HG02852 (cell line): Measurements from ENCODE around the gene SNX25.
"Not testable (repeated sequence)": the region's sequence is repeated elsewhere in the genome, so short reads cannot be mapped to it uniquely, and the experiment has no call there.

Experiments
- ATAC-seq: cut with Tn5 transposase; IDR thresholded peaks from one replicate; pipeline ENCODE4 v1.9.1; 2021; ENCODE audit warnings: mild to moderate bottlenecking, moderate library complexity; ENCODE audit not compliant: unreplicated experiment

The SNX25 gene

DNA sequence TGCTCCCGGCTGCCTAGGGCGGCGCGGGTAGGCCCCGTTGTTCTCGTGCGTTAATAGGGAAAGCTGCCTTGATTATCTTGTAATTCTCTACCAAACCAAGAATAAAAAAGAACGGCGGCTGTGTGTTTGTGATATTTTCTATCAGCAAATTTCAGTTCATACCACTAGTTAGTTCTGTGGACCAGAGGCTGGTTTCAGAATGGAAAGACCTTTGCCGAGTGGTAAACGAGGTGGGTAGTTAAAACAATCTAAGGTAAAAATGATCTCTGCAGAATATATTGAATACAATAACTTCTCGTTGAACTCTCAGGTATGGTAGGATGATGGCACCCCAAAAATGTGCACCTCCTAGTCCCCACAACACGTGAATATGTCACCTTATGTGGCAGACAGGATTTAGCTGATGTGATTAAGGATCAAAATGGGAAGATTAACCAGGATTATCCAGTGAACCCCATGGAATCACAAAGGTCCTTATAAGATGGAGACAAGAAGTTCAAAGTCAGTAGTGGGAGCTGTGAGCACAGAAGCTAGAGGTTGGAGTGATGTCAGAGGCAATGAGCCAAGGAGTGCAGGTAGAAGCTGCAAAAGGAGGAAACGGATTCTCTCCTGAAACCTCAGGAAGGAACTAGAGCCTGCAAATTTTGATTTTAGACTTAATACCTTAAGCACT lies 5.0 kb upstream of the SNX25 start:
- ATAC-seq = no peak

DNA sequence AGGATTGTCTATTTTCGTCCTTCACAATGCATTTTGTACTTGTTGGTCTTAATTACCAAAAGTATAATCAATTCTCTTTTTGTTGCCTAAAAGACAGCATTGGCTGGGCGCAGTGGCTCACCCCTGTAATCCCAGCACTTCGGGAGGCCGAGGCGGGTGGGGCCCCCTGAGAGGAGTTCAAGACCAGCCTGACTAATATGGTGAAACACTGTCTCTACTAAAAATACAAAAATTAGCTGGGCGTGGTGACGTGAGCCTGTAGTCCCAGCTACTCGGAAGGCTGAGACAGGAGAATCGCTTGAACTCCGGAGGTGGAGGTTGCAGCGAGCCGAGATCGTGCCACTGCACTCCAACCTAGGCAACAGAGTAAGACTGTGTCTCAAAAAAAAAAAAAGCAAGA lies 4.3 kb upstream of the SNX25 start:
- not testable (repeated sequence) for ATAC-seq

DNA sequence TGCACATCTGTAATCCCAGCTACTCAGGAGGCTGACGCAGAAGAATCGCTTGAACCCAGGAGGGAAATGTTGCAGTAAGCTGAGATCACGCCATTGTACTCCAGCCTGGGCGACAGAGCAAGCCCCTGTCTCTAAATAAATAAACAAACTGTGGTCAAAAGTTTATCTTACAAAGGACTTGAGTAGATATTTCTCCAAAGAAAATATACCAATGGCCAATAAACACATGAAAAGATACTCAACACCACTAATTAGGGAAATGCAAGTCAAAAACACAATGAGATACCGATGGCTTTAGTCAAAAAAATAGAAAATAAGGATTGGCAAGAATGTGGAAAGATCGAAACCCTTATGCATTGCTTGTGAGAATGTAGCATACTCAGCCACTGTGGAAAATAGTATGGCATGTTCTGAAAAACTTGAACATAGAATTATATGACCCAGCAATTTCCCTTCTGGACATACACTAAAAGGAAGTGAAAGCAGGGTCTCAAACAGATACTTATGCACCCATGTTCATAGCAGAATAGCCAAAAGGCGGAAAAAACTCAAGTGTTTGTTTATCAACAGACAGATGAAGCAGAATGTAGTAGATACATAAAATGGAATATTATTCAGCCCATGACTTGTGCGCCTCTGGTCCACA lies 3.6 kb upstream of the SNX25 start:
- no peak for ATAC-seq

DNA sequence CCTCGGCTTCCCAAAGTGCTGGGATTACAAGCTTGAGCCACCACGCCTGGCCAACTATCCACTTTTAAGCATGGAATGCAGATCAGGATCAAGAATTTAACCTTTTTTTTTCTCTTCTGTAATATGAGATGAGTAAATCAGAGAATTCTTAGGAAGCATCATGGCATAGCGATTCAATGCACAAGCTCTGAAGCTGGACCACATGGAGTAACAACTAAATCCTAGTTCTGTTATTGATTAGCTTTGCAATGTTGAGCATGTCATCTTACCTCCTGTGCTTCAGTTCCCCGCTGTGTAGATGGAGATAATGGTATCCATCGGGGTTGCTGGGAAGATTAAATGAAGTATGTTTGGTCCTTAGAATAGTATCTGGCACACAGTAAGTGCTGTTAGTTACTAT lies 1.9 kb upstream of the SNX25 start:
- no peak for ATAC-seq

DNA sequence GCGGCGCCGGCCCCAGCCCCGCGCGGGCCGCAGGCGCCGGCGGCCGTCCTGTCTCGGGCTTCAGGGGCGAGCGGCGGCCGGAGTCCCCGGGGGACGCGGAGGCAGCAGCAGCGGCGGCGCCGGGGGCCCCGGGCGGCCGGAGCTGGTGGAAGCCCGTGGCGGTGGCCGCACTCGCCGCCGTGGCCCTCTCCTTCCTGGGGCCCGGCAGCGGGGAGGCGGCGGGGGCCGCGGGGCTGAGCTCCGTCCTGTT lies 379 bp downstream of the SNX25 start:
- ATAC-seq = peak; percentile 13

DNA sequence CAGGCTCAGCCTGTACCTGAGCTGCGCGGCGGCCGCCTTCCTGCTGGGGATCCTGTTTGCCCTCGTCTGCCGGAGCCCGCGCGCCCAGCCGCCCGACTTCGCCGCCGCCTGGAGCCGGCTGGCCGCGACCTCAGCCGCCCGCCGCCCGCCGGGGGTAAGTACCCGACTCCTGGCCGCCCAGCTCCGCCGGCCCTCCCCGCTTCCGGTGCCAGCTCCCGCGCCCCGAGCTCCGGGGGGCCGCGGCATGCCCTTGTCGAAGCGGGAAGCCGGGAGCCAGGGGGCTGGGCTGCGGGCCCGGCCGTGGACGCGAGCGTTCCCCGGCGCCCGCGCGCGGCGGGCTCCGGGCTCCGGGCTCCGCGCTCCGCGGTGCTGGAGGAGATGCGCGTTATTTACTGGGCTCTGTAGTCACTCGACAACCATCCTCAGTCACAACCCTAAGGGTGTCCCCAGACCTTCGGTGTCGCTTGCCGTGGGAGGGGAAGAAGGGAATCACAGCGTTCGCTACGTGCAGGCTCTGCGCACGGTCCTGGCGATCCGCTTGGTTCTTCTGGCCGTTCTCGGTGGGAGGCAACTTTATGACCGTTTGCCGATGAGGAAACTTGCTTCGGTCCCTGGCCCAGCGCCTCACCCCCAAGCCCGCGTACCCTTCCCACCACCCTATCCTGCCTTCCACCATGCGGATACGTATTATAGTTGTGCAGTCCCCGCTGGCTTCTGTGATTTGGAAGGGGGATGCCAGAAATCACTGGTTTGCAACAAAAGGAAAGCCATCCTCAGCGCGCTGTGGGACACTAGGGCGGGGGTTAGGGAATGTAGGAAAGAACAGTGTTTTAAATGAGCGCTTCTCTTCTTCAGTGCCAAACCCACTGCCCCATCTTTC lies 944 bp downstream of the SNX25 start:
- peak; percentile 17 for ATAC-seq

DNA sequence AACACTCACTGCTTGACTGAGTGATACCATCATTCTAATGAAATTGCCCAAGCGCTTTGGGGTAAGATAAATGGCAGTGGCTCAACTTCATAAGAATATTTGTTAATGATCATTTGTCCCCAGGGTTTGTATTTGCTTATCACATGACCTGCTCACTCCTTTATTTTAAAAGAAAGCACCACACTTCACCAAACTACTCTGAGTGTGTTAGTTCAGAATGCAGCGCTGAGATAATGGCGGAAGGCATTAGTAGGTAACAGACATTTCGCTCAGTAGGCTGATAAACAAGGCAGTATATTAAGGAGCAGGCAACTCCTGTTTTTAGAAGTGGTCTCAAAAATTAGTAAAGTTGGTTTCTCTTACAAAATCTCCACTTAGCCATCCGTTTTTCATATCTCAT lies 1.6 kb downstream of the SNX25 start:
- no peak for ATAC-seq

DNA sequence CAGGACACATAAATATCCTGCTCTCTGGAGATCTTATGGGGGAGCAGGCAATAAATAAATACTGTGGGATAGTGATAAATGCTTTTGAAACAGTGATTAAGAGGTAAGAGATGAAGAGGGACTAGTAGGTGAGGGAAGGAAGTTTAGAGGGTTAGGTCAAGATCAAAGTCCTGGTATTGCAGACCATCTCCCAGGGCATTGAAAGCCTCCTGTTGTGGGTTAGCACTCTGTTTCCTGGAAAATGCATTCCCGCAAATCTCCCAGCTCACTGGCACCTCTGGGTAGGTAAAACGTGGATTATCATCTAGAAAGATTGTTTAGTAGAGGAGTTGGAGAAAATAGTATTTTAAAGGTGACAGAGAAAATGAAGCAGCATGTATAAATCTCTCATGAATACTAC lies 2.2 kb downstream of the SNX25 start:
- ATAC-seq = no peak

DNA sequence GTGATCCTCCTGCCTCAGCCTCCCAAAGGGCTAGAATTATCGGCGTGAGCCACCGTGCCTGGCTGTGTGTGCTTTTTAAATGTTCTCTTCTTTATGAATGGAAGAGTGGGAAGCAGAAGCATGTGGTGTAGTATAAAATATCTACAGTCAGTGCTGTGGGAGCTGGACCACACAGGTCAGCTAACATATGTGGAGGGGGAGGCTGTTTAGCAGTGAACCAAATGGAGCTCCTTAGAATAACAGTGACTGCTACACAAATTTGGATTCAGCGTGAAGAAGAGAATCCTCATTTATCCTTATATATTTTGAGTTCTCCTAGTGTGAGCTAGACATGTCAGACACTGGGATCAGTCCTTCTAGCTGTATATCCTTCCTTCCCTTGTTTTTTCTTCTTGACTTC lies 3.2 kb downstream of the SNX25 start:
- no peak for ATAC-seq

DNA sequence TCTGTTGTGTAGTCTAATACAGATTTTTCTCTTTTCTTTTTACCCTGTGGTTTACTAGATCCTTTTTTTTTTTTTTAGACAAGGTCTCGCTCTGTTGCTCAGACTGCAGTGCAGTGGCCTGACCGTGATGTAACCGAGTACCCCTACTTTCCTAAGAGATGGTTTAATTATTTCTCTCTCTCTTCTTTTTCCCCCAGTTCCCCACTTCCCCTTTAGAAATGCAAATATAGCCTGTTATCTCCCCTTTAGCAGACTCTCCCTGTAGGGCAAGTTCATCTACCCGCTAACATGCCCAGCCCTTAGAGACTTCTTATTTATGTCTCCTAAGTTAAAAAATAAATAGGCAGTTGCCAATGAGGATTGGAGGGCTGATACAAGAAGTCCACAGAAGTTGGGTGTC lies 4.5 kb downstream of the SNX25 start:
- ATAC-seq = peak; percentile 32

DNA sequence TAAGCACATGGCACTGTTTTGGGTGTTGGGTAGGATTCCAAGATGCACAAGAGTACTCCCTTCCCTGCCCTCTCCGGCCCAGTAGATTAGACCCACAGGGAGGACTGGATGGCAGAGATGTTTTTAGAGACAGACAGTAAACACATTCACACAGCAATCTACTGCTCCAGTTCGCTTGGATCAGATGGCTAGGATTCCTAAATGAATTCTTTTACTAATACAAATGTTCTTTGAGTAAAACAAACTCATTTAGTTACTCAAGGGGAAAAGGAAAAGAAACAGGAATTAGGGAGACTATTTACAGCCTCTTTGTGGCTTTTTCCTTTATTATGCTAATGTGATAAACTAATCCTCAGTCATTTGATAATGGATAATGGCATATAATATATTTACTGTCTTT lies 5.9 kb downstream of the SNX25 start:
- no peak for ATAC-seq

DNA sequence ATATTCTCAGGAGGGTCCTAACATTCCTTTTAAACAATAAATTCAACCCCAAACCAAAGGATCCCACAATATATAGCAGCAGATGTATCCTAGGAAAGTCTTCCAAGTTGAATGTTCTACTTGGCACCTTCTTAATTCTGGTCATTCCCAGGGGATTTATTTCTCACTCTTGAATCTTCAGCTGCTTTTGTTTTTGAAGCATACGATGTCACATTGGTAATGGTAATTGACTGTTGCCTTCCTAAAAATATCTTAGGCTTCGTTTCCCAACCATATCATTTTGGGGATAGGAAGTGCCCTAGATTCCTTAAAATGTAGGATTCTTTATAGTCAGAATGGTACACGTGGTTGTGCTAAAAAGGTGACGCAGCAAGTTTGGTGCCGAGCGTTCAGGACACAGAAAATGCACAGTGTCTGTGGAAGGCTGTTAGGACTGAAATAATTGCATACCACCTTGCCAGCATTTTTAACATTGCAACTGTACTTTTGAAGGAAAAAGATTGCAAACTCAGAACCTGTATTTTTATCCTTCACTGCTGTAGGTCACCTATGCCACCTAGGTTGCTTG lies 8.1 kb downstream of the SNX25 start:
- ATAC-seq = no peak

DNA sequence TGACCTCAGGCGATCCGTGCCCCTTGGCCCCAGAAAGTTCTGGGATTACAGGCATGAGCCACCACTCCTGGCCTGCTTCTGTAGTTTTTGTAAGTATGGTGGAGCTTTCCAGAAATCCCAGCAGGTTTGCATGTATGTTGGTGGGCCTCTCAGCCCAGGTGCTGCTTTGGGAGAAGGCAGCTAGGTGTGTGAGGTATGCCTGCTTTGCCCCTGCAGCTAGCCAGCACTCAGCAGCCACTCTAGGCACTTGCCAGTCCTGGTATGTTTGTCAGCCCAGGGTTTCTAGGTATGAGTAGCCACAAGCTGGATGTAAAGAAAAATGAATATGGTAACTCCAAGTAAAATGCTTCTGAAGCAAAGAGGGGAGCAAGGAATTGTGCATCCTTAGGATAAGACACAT lies 8.9 kb downstream of the SNX25 start:
- no peak for ATAC-seq

DNA sequence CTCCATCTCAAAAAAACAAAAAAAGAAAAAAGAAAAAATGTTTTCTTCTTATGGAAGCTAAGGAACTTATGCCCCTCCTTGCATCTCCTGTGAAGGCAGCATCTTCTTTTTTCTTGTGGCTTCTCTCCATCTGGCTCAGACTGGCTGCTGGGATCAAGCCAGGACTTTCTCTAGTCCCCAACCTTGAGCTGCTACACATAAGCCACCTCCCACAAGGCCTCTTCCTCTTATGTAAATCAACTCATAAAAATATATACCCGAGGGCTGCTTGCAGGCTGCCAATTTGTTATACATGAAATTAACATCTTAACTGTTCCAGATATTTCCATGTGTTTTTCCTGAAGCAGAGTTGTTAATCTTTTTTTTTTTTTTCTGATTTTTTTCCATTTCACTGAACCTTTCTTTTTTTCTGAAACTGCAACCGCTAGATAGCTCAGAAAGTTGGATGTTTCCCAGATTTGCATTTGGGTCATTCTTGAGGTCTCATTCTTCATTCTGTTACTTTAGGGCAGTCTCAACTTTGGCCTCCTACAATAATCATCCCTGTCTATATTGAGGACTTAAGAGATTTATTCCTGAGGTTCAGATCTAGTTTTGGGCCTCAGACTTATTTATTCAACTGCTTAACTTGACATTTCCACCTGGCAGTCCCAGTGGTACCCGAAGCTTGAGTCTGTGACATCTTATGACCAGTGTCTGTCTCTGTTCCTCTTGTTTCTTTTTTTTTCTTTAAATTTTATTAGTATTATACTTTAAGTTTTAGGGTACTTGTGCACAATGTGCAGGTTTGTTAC lies 10.3 kb downstream of the SNX25 start:
- ATAC-seq = peak; percentile 78

DNA sequence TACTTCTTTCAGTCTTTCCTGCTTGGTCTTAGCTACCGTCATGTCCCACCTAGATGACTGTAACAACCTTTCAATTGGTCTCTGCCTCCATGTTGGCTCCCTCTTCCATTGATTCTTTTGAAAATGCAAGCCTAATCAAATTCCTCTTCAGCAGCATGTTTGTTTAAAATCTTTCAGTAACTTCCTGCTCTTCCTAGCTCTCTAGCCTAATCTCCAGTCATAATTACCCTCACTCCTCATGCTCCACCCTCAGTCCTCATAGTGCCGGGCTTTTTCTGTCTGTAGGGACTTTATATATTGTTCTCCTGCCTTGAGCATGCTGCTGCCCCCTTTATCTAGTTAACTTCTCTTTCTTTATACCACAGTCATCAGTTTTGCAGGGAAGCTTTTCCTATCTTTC lies 12.1 kb downstream of the SNX25 start:
- no peak for ATAC-seq

DNA sequence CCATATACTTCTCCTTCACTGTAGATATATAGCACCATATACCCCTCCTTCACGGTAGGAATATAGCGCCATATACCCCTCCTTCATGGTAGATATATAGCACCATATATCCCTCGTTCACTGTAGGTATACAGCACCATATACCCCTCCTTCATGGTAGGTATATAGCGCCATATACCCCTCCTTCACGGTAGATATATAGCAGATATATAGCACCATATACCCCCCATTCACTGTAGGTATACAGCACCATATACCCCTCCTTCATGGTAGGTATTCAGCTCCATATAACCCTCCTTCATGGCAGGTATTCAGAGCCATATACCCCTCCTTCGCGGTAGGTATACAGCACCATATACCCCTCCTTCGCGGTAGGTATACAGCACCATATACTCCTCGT lies 12.5 kb downstream of the SNX25 start:
- ATAC-seq = no peak

DNA sequence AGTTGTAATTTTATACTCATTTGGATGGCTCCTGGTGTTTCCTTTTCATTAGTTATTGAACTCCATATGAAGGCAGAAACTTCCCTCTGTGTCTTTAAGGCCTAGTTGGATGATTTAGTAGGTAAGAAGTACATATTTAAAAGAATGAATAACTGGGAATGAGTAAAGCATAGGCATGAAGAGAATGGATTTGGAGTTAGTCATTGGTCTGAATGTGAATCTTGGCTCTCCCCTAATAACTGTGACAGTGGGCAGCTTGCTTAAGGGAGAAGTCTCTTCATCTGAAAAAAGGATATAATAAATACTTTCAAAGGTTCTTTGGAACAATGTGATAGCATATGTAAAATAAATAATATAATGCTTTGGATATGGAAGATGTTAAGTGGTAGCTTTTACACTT lies 13.2 kb downstream of the SNX25 start:
- no peak for ATAC-seq

DNA sequence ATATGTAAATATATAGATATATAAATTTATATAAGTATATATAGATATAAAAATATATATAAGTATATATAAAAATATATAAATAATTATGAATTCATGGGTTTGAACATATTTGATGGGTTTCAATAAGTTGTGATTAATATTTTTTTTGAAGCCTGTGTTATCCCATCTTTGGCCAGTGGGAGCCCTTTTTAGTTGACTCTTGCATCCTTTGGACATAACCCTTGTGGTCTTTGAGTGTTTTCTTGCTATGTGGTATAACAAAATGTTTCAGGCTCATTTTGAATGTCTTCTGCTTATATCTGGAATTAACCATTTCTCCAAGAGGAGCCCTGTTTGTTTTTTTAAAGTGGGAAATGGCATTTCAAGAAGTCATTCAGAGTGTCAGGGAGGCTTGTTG lies 15.2 kb downstream of the SNX25 start:
- ATAC-seq = no peak

DNA sequence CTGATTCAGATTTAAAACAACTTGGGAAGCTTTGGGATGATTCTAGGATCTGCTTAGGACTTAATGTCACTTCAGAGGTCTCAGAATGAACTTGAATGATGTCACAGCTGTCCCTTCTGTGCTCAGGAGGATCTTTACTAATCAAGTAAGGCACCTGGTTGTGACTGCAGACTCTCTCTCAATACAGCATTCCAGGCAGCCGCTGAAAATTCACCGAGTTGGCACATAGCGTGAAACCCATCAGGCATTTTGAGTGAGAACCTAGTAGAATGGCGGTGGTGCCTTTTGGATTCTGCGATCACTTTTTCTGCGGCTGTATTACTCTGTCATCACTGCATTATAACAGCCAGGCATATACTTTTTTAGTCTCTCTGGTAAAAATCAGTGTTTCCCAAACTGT lies 16.5 kb downstream of the SNX25 start:
- ATAC-seq = no peak

DNA sequence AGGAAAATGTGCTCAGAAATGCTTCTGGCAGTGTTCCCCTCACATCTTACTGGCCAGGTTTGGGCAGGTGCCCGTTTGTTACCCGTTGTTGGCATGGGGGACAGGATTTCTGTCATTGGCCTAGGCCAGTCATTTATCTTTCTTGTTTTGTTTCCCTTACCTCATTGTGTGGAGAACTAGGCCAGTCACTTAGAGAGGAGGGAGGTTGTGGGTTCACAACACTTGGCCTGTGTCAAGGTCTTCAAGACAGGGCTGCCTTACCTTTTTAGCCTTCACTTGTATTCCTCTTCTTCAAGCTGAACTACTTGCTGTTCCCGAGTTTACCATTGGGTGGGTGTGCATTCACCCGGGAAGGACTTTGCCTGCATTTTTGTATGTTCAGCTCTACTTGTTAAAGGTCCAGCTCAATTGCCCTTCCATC lies 17.7 kb downstream of the SNX25 start:
- ATAC-seq = no peak

DNA sequence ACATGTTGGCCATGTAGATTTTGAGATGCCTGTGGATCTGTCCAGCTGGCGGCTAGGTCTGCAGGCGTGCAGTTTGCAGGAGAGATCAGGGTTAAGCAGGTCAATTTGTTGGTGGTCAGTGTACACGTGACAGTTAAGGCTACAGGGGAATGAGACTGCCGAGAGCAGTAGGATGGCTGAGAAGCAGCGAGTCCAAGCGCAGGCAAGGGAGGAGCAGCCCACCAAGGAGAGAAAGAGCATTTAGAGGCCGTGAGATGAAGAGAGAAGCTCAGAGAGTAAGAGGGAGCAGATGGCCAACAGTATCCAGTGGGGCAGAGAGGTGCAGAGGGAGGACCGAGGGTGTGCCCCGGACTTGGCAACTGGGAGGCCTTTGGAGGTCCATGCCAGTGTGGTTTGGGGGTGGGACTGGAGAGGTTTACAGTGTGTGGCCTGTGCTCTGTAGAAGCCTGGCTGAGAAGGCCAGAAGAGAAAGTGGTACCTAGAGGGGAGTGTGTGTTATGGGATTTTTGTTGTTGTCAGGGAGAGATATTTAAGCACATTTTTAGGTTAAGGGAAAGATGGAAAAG lies 18.4 kb downstream of the SNX25 start:
- ATAC-seq = no peak
